Measurements from ENCODE around the gene SMPDL3B.

DNA sequence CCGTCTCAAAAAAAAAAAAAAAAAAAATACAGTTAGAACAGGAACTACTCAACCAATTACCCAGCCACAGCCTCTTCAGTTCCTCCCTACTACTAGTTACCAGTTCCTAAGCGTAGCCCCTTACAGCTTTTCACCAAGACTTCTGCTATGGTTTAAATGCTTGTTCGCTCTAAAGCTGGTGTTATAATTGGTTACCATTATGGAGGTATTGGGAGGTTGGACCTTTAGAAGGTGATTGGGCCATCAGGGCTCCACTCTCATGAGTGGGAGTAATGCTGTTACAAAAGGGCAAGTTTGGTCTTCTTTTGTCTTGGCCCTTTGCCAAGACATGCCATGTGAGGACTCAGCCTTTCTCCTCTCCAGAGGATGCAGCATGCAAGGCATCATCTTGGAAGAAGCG, 3.0 kb upstream of the SMPDL3B start:
- TF ChIP-seq CTCF (conservative IDR thresholded peaks at IDR 0.05) (no peak), ZFX (IDR thresholded peaks at IDR 0.05) (no peak)
